ENCODE measurements around the gene PRKD2.
A peak's percentile ranks its signal among the peaks of the same experiment; 100 is the strongest.

The PRKD2 gene

GRCh38 chr19:46626446-46626845 lies 90.5 kb downstream of the PRKD2 start:
- no peaks in the 10 kb centered on the region for H3K36me3 ChIP-seq (ENCODE audit: control insufficient read depth in 2 of 2, insufficient read depth in 2 of 2, low read length in 2 of 2)
- H3K27ac ChIP-seq (ENCODE audit: low read length) = peak overlapping the region; percentile 76
- H3K4me3 ChIP-seq (ENCODE audit: low read length in 2 of 2) = no peak overlapping the region
- H3K27me3 ChIP-seq (ENCODE audit: control insufficient read depth in 1 of 2, insufficient read depth in 2 of 2, low read length in 2 of 2) = no peaks in the 10 kb centered on the region
- no peaks in the 10 kb centered on the region for H3K9me3 ChIP-seq (ENCODE audit: control insufficient read depth in 2 of 2, low read length in 2 of 2)
- peaks cover 53% of the 10 kb centered on the region for H3K4me1 ChIP-seq (ENCODE audit: control insufficient read depth, insufficient read depth, low read length)
- H3K9ac ChIP-seq (ENCODE audit: low read length in 2 of 2) = no peak overlapping the region

- Histone ChIP-seq H3K4me3 (ENCODE audit: low read length in 2 of 2) (no peak overlapping the region), H3K27me3 (ENCODE audit: control insufficient read depth in 1 of 2, insufficient read depth in 2 of 2, low read length in 2 of 2) (no peaks in the 10 kb centered on the region), H3K36me3 (ENCODE audit: control insufficient read depth in 2 of 2, insufficient read depth in 2 of 2, low read length in 2 of 2) (no peaks in the 10 kb centered on the region), H3K4me1 (ENCODE audit: control insufficient read depth, insufficient read depth, low read length) (peaks cover 55% of the 10 kb centered on the region), H3K9ac (ENCODE audit: low read length in 2 of 2) (peak overlapping the region in 1 of 2 donors; percentile 51), H3K9me3 (ENCODE audit: control insufficient read depth in 2 of 2, low read length in 2 of 2) (no peaks in the 10 kb centered on the region), H3K27ac (ENCODE audit: low read length) (peak overlapping the region; percentile 76)
Measured at GRCh38 chr19:46625731-46626130, 91.2 kb downstream of the PRKD2 start.

- no peaks in the 10 kb centered on the region for H3K9me3 ChIP-seq (ENCODE audit: control insufficient read depth in 2 of 2, low read length in 2 of 2)
- peak within 1 kb of the TSS; percentile 76 for H3K27ac ChIP-seq (ENCODE audit: low read length)
- peaks cover 58% of the 10 kb centered on the region for H3K4me1 ChIP-seq (ENCODE audit: control insufficient read depth, insufficient read depth, low read length)
- peak within 1 kb of the TSS; percentile 36 to 51 for H3K9ac ChIP-seq (ENCODE audit: low read length in 2 of 2)
- H3K36me3 ChIP-seq (ENCODE audit: control insufficient read depth in 2 of 2, insufficient read depth in 2 of 2, low read length in 2 of 2) = no peaks in the 10 kb centered on the region
- H3K27me3 ChIP-seq (ENCODE audit: control insufficient read depth in 1 of 2, insufficient read depth in 2 of 2, low read length in 2 of 2) = no peaks in the 10 kb centered on the region
- H3K4me3 ChIP-seq (ENCODE audit: low read length in 2 of 2) = peak within 1 kb of the TSS in 1 of 2 donors; percentile 69
Measured at GRCh38 chr19:46624958-46625661, 91.8 kb downstream of the PRKD2 start, which contains the start of gene PTGIR. PTGIR (minus strand) TSS chr19:46625089; CDS start chr19:46624225, 864 bp downstream.
